NT2/D1 (cell line): Measurements from ENCODE around the gene LRWD1.

Experiments used
- SUZ12 ChIP-seq: IDR thresholded peaks from 2 replicates; pipeline ENCODE4 v1.6.1; 2011; ENCODE audit not compliant: insufficient read length, insufficient read depth; ENCODE audit errors: extremely low read depth
- YY1 ChIP-seq: IDR thresholded peaks from 2 replicates; pipeline ENCODE4 v1.6.1; 2011; ENCODE audit not compliant: insufficient read length, insufficient read depth
- ZNF274 ChIP-seq: IDR thresholded peaks from 2 replicates; pipeline ENCODE4 v1.6.1; 2011; ENCODE audit warnings: mild to moderate bottlenecking, low read depth, low read length

DNA sequence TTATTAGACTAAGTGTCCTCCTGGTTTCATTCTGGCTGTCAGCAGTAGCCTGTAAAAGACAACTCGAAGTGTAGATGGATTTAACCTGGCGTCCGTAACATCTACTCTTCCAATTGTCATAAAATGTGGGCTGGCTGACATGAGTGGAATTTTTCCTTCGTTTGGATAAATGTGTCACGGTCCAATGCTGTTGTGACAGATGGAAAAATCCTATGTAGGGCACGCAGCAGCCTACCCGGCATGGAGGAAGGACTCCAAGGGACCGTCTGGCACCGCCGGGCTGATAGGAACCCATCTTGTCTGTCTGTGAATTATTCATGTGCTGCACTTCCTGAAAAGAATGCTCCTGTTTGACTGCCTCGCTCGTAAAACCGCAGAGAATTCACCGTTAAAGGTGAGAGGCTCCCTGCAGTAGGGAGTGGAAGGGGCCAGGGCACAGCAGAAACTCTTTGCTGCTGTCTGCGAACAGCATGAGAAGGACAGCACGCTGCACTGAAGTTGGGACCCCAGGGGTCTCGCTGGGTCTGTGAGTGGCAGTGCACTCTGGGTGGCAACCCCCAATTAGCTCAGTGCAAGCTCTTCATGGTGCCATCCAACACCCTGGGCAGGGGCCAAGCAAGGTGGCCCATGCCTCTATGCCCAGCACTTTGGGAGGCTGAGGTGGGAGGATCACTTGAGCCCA lies 33.0 kb upstream of the LRWD1 start:
- TF ChIP-seq YY1 (no peak), SUZ12 (no peak), ZNF274 (no peak)
